WTC11 (cell line): ENCODE results near the gene SCAND1. TPM values are rescaled to one million over a fixed set of nuclear protein-coding genes. Genes with fewer than 3 reads are reported as not detected.

Experiments used
- ATAC-seq: fragments of 200-7000 bp; cut with Tn5 transposase; 2 replicates; pipeline ENCODE4 v1.10.0; 2021; ENCODE audit warnings: mild to moderate bottlenecking, moderate library complexity
- CTCF ChIA-PET: fragments of 300-600 bp; sonication (Branson Sonifier 250); formaldehyde crosslinking; loops from one replicate; lab custom pipeline; 2021; ENCODE audit warnings: antibody characterized with exemption; lab: Charles Lee
- POLR2A ChIA-PET: fragments of 350-600 bp; sonication (Branson Sonifier 250); formaldehyde crosslinking; loops from one replicate; lab custom pipeline; 2021; ENCODE audit warnings: antibody characterized with exemption; lab: Charles Lee
- DNase-seq: peaks from one replicate; pipeline ENCODE4 v3.0.0; 2021; ENCODE audit warnings: low spot score
- H3K27ac Mint-ChIP-seq: 2 replicates; pipeline ENCODE4 v1.8.0; 2021; ENCODE audit warnings: mixed read lengths
- H3K27me3 Mint-ChIP-seq: 2 replicates; pipeline ENCODE4 v1.8.0; 2021; ENCODE audit warnings: low read depth, mild to moderate bottlenecking, moderate library complexity, mixed read lengths
- H3K36me3 Mint-ChIP-seq: 2 replicates; pipeline ENCODE4 v1.8.0; 2021; ENCODE audit warnings: mixed read lengths
- H3K4me1 Mint-ChIP-seq: 2 replicates; pipeline ENCODE4 v1.8.0; 2022; ENCODE audit warnings: mixed read lengths
- H3K4me3 Mint-ChIP-seq: 2 replicates; pipeline ENCODE4 v1.8.0; 2021; ENCODE audit warnings: mild to moderate bottlenecking, moderate library complexity, mixed read lengths
- H3K9me3 Mint-ChIP-seq: 2 replicates; pipeline ENCODE4 v1.8.0; 2021; ENCODE audit warnings: mixed read lengths
- ARID4B ChIP-seq: sonication (generic); formaldehyde crosslinking; IDR thresholded peaks from 2 replicates; pipeline ENCODE4 v1.8.0; 2023; ENCODE audit warnings: missing genetic modification reagents, mild to moderate bottlenecking, borderline replicate concordance
- FOXP4 ChIP-seq: sonication (generic); formaldehyde crosslinking; IDR thresholded peaks from 2 replicates; pipeline ENCODE4 v1.8.0; 2022; ENCODE audit warnings: mild to moderate bottlenecking, missing genetic modification reagents
- HMGXB4 ChIP-seq: sonication (generic); formaldehyde crosslinking; IDR thresholded peaks from 2 replicates; pipeline ENCODE4 v1.8.1; 2023; ENCODE audit warnings: mild to moderate bottlenecking, moderate library complexity, missing genetic modification reagents
- KAT7 ChIP-seq: sonication (generic); formaldehyde crosslinking; IDR thresholded peaks from 2 replicates; pipeline ENCODE4 v1.8.1; 2023; ENCODE audit warnings: missing genetic modification reagents, mild to moderate bottlenecking, borderline replicate concordance
- MLX ChIP-seq: sonication (generic); formaldehyde crosslinking; IDR thresholded peaks from 2 replicates; pipeline ENCODE4 v1.8.1; 2023; ENCODE audit warnings: mild to moderate bottlenecking, missing genetic modification reagents, moderate library complexity
- NFATC4 ChIP-seq: fragments of 250-450 bp; sonication (Bioruptor Pico); IDR thresholded peaks from 2 replicates; pipeline ENCODE4 v1.9.0; 2021; ENCODE audit warnings: mild to moderate bottlenecking
- OVOL2 ChIP-seq: fragments of 250-450 bp; sonication (Bioruptor Pico); IDR thresholded peaks from 2 replicates; pipeline ENCODE4 v1.9.0; 2021; ENCODE audit warnings: mild to moderate bottlenecking, borderline replicate concordance
- RORB ChIP-seq: fragments of 250-450 bp; sonication (Bioruptor Pico); IDR thresholded peaks from 2 replicates; pipeline ENCODE4 v1.9.0; 2021; ENCODE audit warnings: mild to moderate bottlenecking
- SP1 ChIP-seq: sonication (generic); formaldehyde crosslinking; conservative IDR thresholded peaks from 2 replicates; pipeline ENCODE4 v1.8.1; 2022; ENCODE audit warnings: missing genetic modification reagents
- USF2 ChIP-seq: sonication (generic); formaldehyde crosslinking; IDR thresholded peaks from 2 replicates; pipeline ENCODE4 v1.8.1; 2023; ENCODE audit warnings: mild to moderate bottlenecking, missing genetic modification reagents, moderate library complexity
- ZBTB43 ChIP-seq: sonication (generic); formaldehyde crosslinking; IDR thresholded peaks from 2 replicates; pipeline ENCODE4 v1.8.1; 2023; ENCODE audit warnings: mild to moderate bottlenecking, missing genetic modification reagents
- ZNF121 ChIP-seq: sonication (generic); formaldehyde crosslinking; IDR thresholded peaks from 2 replicates; pipeline ENCODE4 v1.8.0; 2023; ENCODE audit warnings: missing genetic modification reagents
- ZNF232 ChIP-seq: sonication (generic); formaldehyde crosslinking; IDR thresholded peaks from 2 replicates; pipeline ENCODE4 v1.8.0; 2022; ENCODE audit warnings: mild to moderate bottlenecking, missing genetic modification reagents
- total RNA-seq: library from RNA; stranded (reverse); gene quantifications from 3 replicates; pipeline ENCODE4 v1.2.3, GENCODE V29; 2021
- TF ChIP-seq, protein P1 (sequence below): sonication (generic); formaldehyde crosslinking; IDR thresholded peaks from 2 replicates; pipeline ENCODE4 v1.8.1; 2022; ENCODE audit warnings: mild to moderate bottlenecking, missing genetic modification reagents, moderate library complexity, borderline replicate concordance
- TF ChIP-seq, protein P2 (sequence below): sonication (generic); formaldehyde crosslinking; IDR thresholded peaks from 2 replicates; pipeline ENCODE4 v1.8.0; 2022; ENCODE audit warnings: mild to moderate bottlenecking, missing genetic modification reagents
- TF ChIP-seq, protein P3 (sequence below): fragments of 250-450 bp; sonication (Bioruptor Pico); IDR thresholded peaks from 2 replicates; pipeline ENCODE4 v2.1.2; 2022; ENCODE audit warnings: mild to moderate bottlenecking, moderate library complexity

The SCAND1 gene
- total RNA-seq, 1 experiment from 2014 or later: 103 TPM

- TF ChIP-seq USF2 (no peak), FOXP4 (CRISPR knock-in tag) (no peak), RORB (no peak), ARID4B (CRISPR knock-in tag) (no peak)
- TF ChIP-seq, all 79 proteins: peak for 0
These were observed 14.6 kb upstream of the SCAND1 start (continued) for GRCh38 chr20:35968930-35969329.

DNA sequence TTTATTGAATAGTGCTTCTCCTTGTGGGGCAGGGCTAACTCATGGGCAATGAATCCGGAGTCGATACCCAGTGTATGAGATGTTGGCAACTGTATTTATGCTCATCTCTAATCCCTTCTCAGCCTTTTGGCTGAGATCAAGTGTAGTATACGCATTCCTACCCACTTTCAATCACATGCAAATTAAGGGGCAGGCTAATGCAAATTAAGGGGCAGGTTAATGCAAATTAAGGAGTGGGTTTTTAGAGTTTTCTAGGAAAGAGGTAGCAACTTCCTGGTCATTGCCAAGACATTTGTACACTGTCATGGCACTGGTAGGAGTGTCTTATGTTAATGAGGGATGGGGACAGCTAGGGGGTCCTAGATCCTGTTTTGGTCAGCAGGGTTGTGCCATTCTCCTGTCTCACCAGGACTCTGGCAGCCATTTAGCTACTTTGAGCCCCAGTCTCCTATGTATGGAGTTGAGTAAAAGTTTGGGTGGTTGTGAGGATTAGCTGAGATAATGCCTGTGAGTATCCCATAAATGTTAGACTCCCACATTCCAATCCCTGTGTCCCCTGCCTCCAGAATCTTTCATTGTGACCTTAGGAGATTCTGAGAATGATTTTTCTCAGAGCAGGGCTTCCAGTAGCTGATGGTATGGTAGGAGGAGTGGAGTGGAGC is 13.8 kb upstream of the SCAND1 start, which contains the start of gene CNBD2:
Gene CNBD2 (plus strand): TSS at position 612 of the 662 bp plus-strand sequence. CDS start 173 bp downstream, outside the sequence.
- CTCF ChIA-PET: interaction anchor here (0.5 to 3.1 kb wide), 8 partner anchors 10 to 234 kb away, joined by 3 to 27 read pairs (median 5); partner anchors contain the start of gene SCAND1
- POLR2A ChIA-PET: interaction anchor here (2.0 kb wide), 1 partner anchor 14 kb away, joined by 8 read pairs; the partner anchor contains the start of gene SCAND1
- peaks cover 11% of the 10 kb centered on the region for H3K9me3 Mint-ChIP-seq
- H3K4me3 Mint-ChIP-seq: no peak within 1 kb of the TSS
- ATAC-seq: peak; percentile 79
- H3K27me3 Mint-ChIP-seq: no peaks in the 10 kb centered on the region; the same call in 1 of the 2 replicates
- no peak within 1 kb of the TSS for H3K27ac Mint-ChIP-seq
- no peak for DNase-seq
- peaks cover 11% of the 10 kb centered on the region for H3K4me1 Mint-ChIP-seq
- no peaks in the 10 kb centered on the region for H3K36me3 Mint-ChIP-seq
- no peak for TF ChIP-seq ZNF232 (CRISPR knock-in tag)
- TF ChIP-seq, protein P1, sequence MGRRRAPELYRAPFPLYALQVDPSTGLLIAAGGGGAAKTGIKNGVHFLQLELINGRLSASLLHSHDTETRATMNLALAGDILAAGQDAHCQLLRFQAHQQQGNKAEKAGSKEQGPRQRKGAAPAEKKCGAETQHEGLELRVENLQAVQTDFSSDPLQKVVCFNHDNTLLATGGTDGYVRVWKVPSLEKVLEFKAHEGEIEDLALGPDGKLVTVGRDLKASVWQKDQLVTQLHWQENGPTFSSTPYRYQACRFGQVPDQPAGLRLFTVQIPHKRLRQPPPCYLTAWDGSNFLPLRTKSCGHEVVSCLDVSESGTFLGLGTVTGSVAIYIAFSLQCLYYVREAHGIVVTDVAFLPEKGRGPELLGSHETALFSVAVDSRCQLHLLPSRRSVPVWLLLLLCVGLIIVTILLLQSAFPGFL (CRISPR knock-in tag): no peak
- no peak for TF ChIP-seq ZBTB43
- TF ChIP-seq USF2: no peak
- TF ChIP-seq ZNF121: no peak
- no peak for TF ChIP-seq RORB
- TF ChIP-seq OVOL2 (CRISPR knock-in tag): no peak
- TF ChIP-seq NFATC4 (CRISPR knock-in tag): no peak
- TF ChIP-seq SP1 (CRISPR knock-in tag): no peak
- TF ChIP-seq KAT7 (CRISPR knock-in tag): no peak
- TF ChIP-seq, protein P2, sequence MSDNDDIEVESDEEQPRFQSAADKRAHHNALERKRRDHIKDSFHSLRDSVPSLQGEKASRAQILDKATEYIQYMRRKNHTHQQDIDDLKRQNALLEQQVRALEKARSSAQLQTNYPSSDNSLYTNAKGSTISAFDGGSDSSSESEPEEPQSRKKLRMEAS (CRISPR knock-in tag): no peak
- TF ChIP-seq, protein P3, sequence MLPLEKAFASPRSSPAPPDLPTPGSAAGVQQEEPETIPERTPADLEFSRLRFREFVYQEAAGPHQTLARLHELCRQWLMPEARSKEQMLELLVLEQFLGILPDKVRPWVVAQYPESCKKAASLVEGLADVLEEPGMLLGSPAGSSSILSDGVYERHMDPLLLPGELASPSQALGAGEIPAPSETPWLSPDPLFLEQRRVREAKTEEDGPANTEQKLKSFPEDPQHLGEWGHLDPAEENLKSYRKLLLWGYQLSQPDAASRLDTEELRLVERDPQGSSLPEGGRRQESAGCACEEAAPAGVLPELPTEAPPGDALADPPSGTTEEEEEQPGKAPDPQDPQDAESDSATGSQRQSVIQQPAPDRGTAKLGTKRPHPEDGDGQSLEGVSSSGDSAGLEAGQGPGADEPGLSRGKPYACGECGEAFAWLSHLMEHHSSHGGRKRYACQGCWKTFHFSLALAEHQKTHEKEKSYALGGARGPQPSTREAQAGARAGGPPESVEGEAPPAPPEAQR (CRISPR knock-in tag): no peak
- TF ChIP-seq HMGXB4 (CRISPR knock-in tag): no peak
- no peak for TF ChIP-seq MLX
